HCT116 (cell line): Measurements from ENCODE around the gene IRF4. TPM values are rescaled to one million over a fixed set of nuclear protein-coding genes. Genes with fewer than 3 reads are reported as not detected.

Experiments
- ATAC-seq: fragments of 200-7000 bp; cut with Tn5 transposase; 2 replicates; pipeline ENCODE4 v1.9.1; 2020; ENCODE audit warnings: mild to moderate bottlenecking, moderate library complexity
- BruUV-seq: library from RNA; stranded (reverse); fragments of 400-500 nt; replicated peaks from 2 replicates; lab custom pipeline; 2021; lab: Mats Ljungman, UMichigan
- CTCF ChIA-PET: fragments of 300-600 bp; sonication (Branson Sonifier 250); formaldehyde crosslinking; loops from one replicate; lab custom pipeline; 2021; ENCODE audit warnings: antibody characterized with exemption; lab: Charles Lee
- POLR2A ChIA-PET: fragments of 300-600, 350-600 bp; sonication (Branson Sonifier 250); formaldehyde crosslinking; loops from one replicate; lab custom pipeline; 2021; ENCODE audit warnings: antibody characterized with exemption; lab: Charles Lee
- RAD21 ChIA-PET, 2 experiments: fragments of 300-600 bp; sonication (Branson Sonifier 250); formaldehyde crosslinking; loops; one replicate each; lab custom pipeline; 2023; ENCODE audit warnings: low total read pairs in 2 of 2; ENCODE audit not compliant: uncharacterized antibody in 2 of 2, unreplicated experiment in 2 of 2, low non-redundant PET in 1 of 2; lab: Charles Lee
- DNase-seq: peaks from one replicate; pipeline ENCODE4 v3.0.0-alpha.2; 2010; ENCODE audit warnings: low read depth, low spot score
- H2AFZ ChIP-seq: fragments of 200-600 bp; shearing (Covaris generic), sonication (generic); 2 replicates; pipeline ENCODE4 v1.6.1; 2017; ENCODE audit warnings: low read depth, mixed run types, mixed read lengths, antibody characterized with exemption, low read length; ENCODE audit not compliant: poor library complexity, severe bottlenecking
- H3K27ac ChIP-seq: 2 replicates; pipeline ENCODE4 v1.5.1; 2012; ENCODE audit warnings: low read depth, low read length
- H3K27me3 ChIP-seq: fragments of 200-600 bp; sonication (generic); 2 replicates; pipeline ENCODE4 v1.6.1; 2016; ENCODE audit warnings: mixed run types, low read length, mixed read lengths; ENCODE audit not compliant: insufficient read depth
- H3K36me3 ChIP-seq, 2 experiments: fragments of 200-500 bp in 1 of 2; fragments of 200-600 bp in 1 of 2; sonication (Bioruptor generic) in 1 of 2; sonication (generic) in 1 of 2; 2 replicates each; pipeline versions ENCODE4 v1.5.1 to v1.6.1; 2014 to 2016; ENCODE audit warnings: low read length in 2 of 2, inconsistent platforms in 1 of 2, mixed read lengths in 1 of 2, mixed run types in 1 of 2; ENCODE audit not compliant: insufficient read depth in 2 of 2, control insufficient read depth in 1 of 2
- H3K4me1 ChIP-seq, 2 experiments: fragments of 200-600 bp in 1 of 2; sonication (generic) in 1 of 2; 2 replicates each; pipeline versions ENCODE4 v1.5.1 to v1.6.1; 2012 to 2017; ENCODE audit warnings: low read length in 2 of 2, inconsistent platforms in 1 of 2, mild to moderate bottlenecking in 1 of 2, mixed read lengths in 1 of 2, mixed run types in 1 of 2, moderate library complexity in 1 of 2; ENCODE audit not compliant: insufficient read depth in 2 of 2, control insufficient read depth in 1 of 2
- H3K4me2 ChIP-seq: fragments of 200-600 bp; sonication (generic); 2 replicates; pipeline ENCODE4 v1.6.1; 2017; ENCODE audit warnings: mixed run types, low read length, mixed read lengths
- H3K4me3 ChIP-seq, 2 experiments: fragments of 200-600 bp in 1 of 2; sonication (generic) in 1 of 2; replicated peaks in 1 of 2; 2 replicates each; pipeline ENCODE4 v1.5.1; 2011 to 2016; ENCODE audit warnings: low read length in 2 of 2, control low read depth in 1 of 2, low read depth in 1 of 2, mild to moderate bottlenecking in 1 of 2, mixed read lengths in 1 of 2, mixed run types in 1 of 2
- H3K79me2 ChIP-seq: fragments of 200-600 bp; sonication (generic); 2 replicates; pipeline ENCODE4 v1.6.1; 2017; ENCODE audit warnings: mild to moderate bottlenecking, mixed run types, low read length, moderate library complexity, mixed read lengths; ENCODE audit not compliant: insufficient read depth
- H3K9ac ChIP-seq: fragments of 200-600 bp; sonication (generic); 2 replicates; pipeline ENCODE4 v1.6.1; 2016; ENCODE audit warnings: low read length, mixed read lengths
- H3K9me2 ChIP-seq: fragments of 200-600 bp; sonication (generic), shearing (Covaris generic); 2 replicates; pipeline ENCODE4 v1.6.1; 2017; ENCODE audit warnings: mixed run types, mild to moderate bottlenecking, moderate library complexity; ENCODE audit not compliant: insufficient read depth
- H3K9me3 ChIP-seq, 2 experiments: fragments of 200-500 bp in 1 of 2; fragments of 200-600 bp in 1 of 2; sonication (Bioruptor generic) in 1 of 2; sonication (generic) in 1 of 2; 2 replicates each; pipeline ENCODE4 v1.6.1; 2014 to 2017; ENCODE audit warnings: low read length in 2 of 2, mixed read lengths in 2 of 2, inconsistent platforms in 1 of 2, low read depth in 1 of 2, mild to moderate bottlenecking in 1 of 2, mixed run types in 1 of 2, moderate library complexity in 1 of 2; ENCODE audit not compliant: control insufficient read depth in 1 of 2, insufficient read depth in 1 of 2
- H4K20me1 ChIP-seq: fragments of 200-600 bp; sonication (generic), shearing (Covaris generic); 2 replicates; pipeline ENCODE4 v1.6.1; 2017; ENCODE audit warnings: mixed run types, mild to moderate bottlenecking, moderate library complexity; ENCODE audit not compliant: insufficient read depth
- CBX3 ChIP-seq: IDR thresholded peaks from 2 replicates; pipeline ENCODE4 v1.6.1; 2012; ENCODE audit warnings: low read depth
- ELF1 ChIP-seq: IDR thresholded peaks from 2 replicates; pipeline ENCODE4 v1.6.1; 2012; ENCODE audit warnings: low read depth, borderline replicate concordance
- EZH2 ChIP-seq: fragments of 200-600 bp; sonication (generic); IDR thresholded peaks from 2 replicates; pipeline ENCODE4 v1.6.1; 2017; ENCODE audit warnings: antibody characterized with exemption, mixed run types
- EZH2phosphoT487 ChIP-seq: fragments of 200-600 bp; IDR thresholded peaks from 2 replicates; pipeline ENCODE4 v1.6.1; 2018; ENCODE audit warnings: antibody characterized with exemption, borderline replicate concordance
- FOSL1 ChIP-seq: IDR thresholded peaks from 2 replicates; pipeline ENCODE4 v1.6.1; 2012; ENCODE audit warnings: low read depth
- JUND ChIP-seq: IDR thresholded peaks from 2 replicates; pipeline ENCODE4 v1.6.1; 2012
- SP1 ChIP-seq: IDR thresholded peaks from 2 replicates; pipeline ENCODE4 v1.6.1; 2012; ENCODE audit warnings: low read depth
- TCF7L2 ChIP-seq: IDR thresholded peaks from 2 replicates; pipeline ENCODE4 v1.7.0; 2011; ENCODE audit warnings: borderline replicate concordance, inconsistent platforms; ENCODE audit not compliant: insufficient read depth, insufficient read length; ENCODE audit errors: extremely low read depth
- ZBTB33 ChIP-seq: IDR thresholded peaks from 2 replicates; pipeline ENCODE4 v1.6.1; 2011; ENCODE audit warnings: mild to moderate bottlenecking, low read length, moderate library complexity; ENCODE audit not compliant: insufficient replicate concordance; ENCODE audit errors: extremely low read depth
- ZFX ChIP-seq: fragments of 450-650 bp; IDR thresholded peaks from 2 replicates; pipeline ENCODE4 v1.6.1; 2017
- intact Hi-C: fragments of 100-400 bp; cut with micrococcal nuclease; formaldehyde crosslinking; loops from 2 replicates; pipeline ENCODE4 v1.10.0; 2022
- total RNA-seq: library from RNA; stranded (reverse); gene quantifications from one replicate; pipeline ENCODE4 v1.2.1, GENCODE V29; 2021; ENCODE audit not compliant: unreplicated experiment
- TF ChIP-seq, protein P1 (sequence below), 3 experiments: fragments of 200-600 bp in 1 of 3; sonication (generic) in 1 of 3; IDR thresholded peaks in 2 of 3; conservative IDR thresholded peaks in 1 of 3; 2 replicates each; pipeline ENCODE4 v1.5.1; 2012 to 2017; ENCODE audit warnings: low read depth in 2 of 3, low read length in 2 of 3, antibody characterized with exemption in 1 of 3, borderline replicate concordance in 1 of 3, control low read depth in 1 of 3, mild to moderate bottlenecking in 1 of 3, mixed read lengths in 1 of 3, mixed run types in 1 of 3, moderate library complexity in 1 of 3; ENCODE audit not compliant: insufficient read depth in 1 of 3

IRF4 gene
- total RNA-seq, 1 experiment from 2014 or later: 1.2 TPM

- no peak overlapping the region for H3K27ac ChIP-seq
- RAD21 ChIA-PET: no interaction called here
- H2AFZ ChIP-seq: no peak overlapping the region
- H4K20me1 ChIP-seq: no peaks in the 10 kb centered on the region
- H3K27me3 ChIP-seq: peaks cover 5% of the 10 kb centered on the region; the same call in 1 of the 2 replicates
- no peak for TF ChIP-seq EZH2phosphoT487
- TF ChIP-seq EZH2: no peak
- TF ChIP-seq, protein P1, sequence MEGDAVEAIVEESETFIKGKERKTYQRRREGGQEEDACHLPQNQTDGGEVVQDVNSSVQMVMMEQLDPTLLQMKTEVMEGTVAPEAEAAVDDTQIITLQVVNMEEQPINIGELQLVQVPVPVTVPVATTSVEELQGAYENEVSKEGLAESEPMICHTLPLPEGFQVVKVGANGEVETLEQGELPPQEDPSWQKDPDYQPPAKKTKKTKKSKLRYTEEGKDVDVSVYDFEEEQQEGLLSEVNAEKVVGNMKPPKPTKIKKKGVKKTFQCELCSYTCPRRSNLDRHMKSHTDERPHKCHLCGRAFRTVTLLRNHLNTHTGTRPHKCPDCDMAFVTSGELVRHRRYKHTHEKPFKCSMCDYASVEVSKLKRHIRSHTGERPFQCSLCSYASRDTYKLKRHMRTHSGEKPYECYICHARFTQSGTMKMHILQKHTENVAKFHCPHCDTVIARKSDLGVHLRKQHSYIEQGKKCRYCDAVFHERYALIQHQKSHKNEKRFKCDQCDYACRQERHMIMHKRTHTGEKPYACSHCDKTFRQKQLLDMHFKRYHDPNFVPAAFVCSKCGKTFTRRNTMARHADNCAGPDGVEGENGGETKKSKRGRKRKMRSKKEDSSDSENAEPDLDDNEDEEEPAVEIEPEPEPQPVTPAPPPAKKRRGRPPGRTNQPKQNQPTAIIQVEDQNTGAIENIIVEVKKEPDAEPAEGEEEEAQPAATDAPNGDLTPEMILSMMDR (IDR thresholded peaks at IDR 0.05 in 2 of 3, conservative IDR thresholded peaks at IDR 0.05 in 1 of 3; ENCODE audit: borderline replicate concordance in 1 of 3, insufficient read depth in 1 of 3, low read depth in 2 of 3, low read length in 2 of 3): no peak
- no peak for TF ChIP-seq SP1
- no peak for TF ChIP-seq CBX3
- no peak for TF ChIP-seq ELF1
- TF ChIP-seq TCF7L2: no peak
- TF ChIP-seq JUND: no peak
- TF ChIP-seq FOSL1: no peak
- TF ChIP-seq ZBTB33: no peak
- TF ChIP-seq ZFX: no peak
- POLR2A ChIA-PET: no interaction called here
- ATAC-seq: no peak
- H3K9ac ChIP-seq: no peak overlapping the region
- H3K9me3 ChIP-seq: no peaks in the 10 kb centered on the region
- H3K79me2 ChIP-seq: no peaks in the 10 kb centered on the region
- no peaks in the 10 kb centered on the region for H3K36me3 ChIP-seq
- no peak for DNase-seq
- H3K4me3 ChIP-seq: no peak overlapping the region
- BruUV-seq: no TSS peak
- H3K9me2 ChIP-seq: no peaks in the 10 kb centered on the region
- intact Hi-C loops: no loop called here
- CTCF ChIA-PET: no interaction called here
- H3K4me2 ChIP-seq: no peak overlapping the region
- no peaks in the 10 kb centered on the region for H3K4me1 ChIP-seq
Measured at GRCh38 chr6:392441-393390, 1.2 kb downstream of the IRF4 start.
